DND-41 (cell line): ENCODE measurements around the gene P3H4.
"Not testable (repeated sequence)": the region's sequence is repeated elsewhere in the genome, so short reads cannot be mapped to it uniquely, and the experiment has no call there.

Source experiments
- ATAC-seq: fragments of 200-7000 bp; cut with Tn5 transposase; 3 replicates; pipeline ENCODE4 v1.9.1; 2021; ENCODE audit warnings: low read depth; ENCODE audit not compliant: insufficient read depth
- DNase-seq: peaks from one replicate; pipeline ENCODE4 v3.0.0-alpha.2; 2020
- H2AFZ ChIP-seq: 2 replicates; pipeline ENCODE4 v1.6.0; 2012; ENCODE audit warnings: low read depth, low read length
- H3K27ac ChIP-seq: 2 replicates; pipeline ENCODE4 v1.5.1; 2012; ENCODE audit warnings: low read length, inconsistent platforms
- H3K27me3 ChIP-seq: fragments of 200-600 bp; sonication (generic); 2 replicates; pipeline ENCODE4 v1.6.0; 2012; ENCODE audit warnings: low read length, mild to moderate bottlenecking, inconsistent platforms; ENCODE audit not compliant: insufficient read depth, poor library complexity
- H3K36me3 ChIP-seq: 2 replicates; pipeline ENCODE4 v1.5.1; 2012; ENCODE audit warnings: low read length, inconsistent platforms; ENCODE audit not compliant: insufficient read depth
- H3K4me1 ChIP-seq: 2 replicates; pipeline ENCODE4 v1.5.1; 2012; ENCODE audit warnings: mild to moderate bottlenecking, low read length; ENCODE audit not compliant: insufficient read depth
- H3K4me2 ChIP-seq: 2 replicates; pipeline ENCODE4 v1.6.0; 2012; ENCODE audit warnings: mild to moderate bottlenecking, moderate library complexity, low read length, inconsistent platforms; ENCODE audit not compliant: insufficient read depth
- H3K4me3 ChIP-seq, 2 experiments: fragments of 200-600 bp in 1 of 2; shearing (Covaris generic) in 1 of 2; 2 replicates each; pipeline ENCODE4 v1.5.1; 2012 to 2016; ENCODE audit warnings: inconsistent platforms in 2 of 2, low read length in 2 of 2, mild to moderate bottlenecking in 2 of 2, low read depth in 1 of 2, moderate library complexity in 1 of 2
- H3K79me2 ChIP-seq: 2 replicates; pipeline ENCODE4 v1.6.0; 2012; ENCODE audit warnings: low read length, inconsistent platforms; ENCODE audit not compliant: insufficient read depth
- H3K9ac ChIP-seq: 2 replicates; pipeline ENCODE4 v1.6.0; 2012; ENCODE audit warnings: low read depth, mild to moderate bottlenecking, inconsistent platforms, low read length, moderate library complexity
- H3K9me3 ChIP-seq: 2 replicates; pipeline ENCODE4 v1.5.1; 2012; ENCODE audit warnings: low read length, moderate library complexity, mild to moderate bottlenecking, inconsistent platforms; ENCODE audit not compliant: insufficient read depth, severe bottlenecking
- H4K20me1 ChIP-seq: 2 replicates; pipeline ENCODE4 v1.6.0; 2012; ENCODE audit warnings: low read length; ENCODE audit not compliant: insufficient read depth
- EZH2 ChIP-seq: IDR thresholded peaks from 3 replicates; pipeline ENCODE4 v1.6.1; 2012; ENCODE audit warnings: borderline replicate concordance, low read depth, mild to moderate bottlenecking, moderate library complexity, low read length, inconsistent platforms; ENCODE audit not compliant: severe bottlenecking
- TF ChIP-seq, protein P1 (sequence below): IDR thresholded peaks from 2 replicates; pipeline ENCODE4 v1.5.1; 2012; ENCODE audit warnings: borderline replicate concordance, low read length, moderate library complexity, mild to moderate bottlenecking; ENCODE audit not compliant: poor library complexity, severe bottlenecking; ENCODE audit errors: extremely low read depth

Gene P3H4

GRCh38 chr17:41849251-41849990 lies 37.7 kb upstream of the P3H4 start:
- Histone ChIP-seq H3K79me2 (peaks cover 55% of the 10 kb centered on the region), H4K20me1 (peaks cover 30% of the 10 kb centered on the region; the same call in 1 of the 2 replicates), H2AFZ (no peak overlapping the region), H3K27ac (no peak overlapping the region), H3K4me2 (no peak overlapping the region), H3K36me3 (peaks cover 38% of the 10 kb centered on the region), H3K27me3 (no peaks in the 10 kb centered on the region), H3K9ac (no peak overlapping the region), H3K9me3 (no peaks in the 10 kb centered on the region), H3K4me1 (no peaks in the 10 kb centered on the region), H3K4me3 (no peak overlapping the region)
- ATAC-seq (no peak), DNase-seq (no peak)
- TF ChIP-seq, protein P1, sequence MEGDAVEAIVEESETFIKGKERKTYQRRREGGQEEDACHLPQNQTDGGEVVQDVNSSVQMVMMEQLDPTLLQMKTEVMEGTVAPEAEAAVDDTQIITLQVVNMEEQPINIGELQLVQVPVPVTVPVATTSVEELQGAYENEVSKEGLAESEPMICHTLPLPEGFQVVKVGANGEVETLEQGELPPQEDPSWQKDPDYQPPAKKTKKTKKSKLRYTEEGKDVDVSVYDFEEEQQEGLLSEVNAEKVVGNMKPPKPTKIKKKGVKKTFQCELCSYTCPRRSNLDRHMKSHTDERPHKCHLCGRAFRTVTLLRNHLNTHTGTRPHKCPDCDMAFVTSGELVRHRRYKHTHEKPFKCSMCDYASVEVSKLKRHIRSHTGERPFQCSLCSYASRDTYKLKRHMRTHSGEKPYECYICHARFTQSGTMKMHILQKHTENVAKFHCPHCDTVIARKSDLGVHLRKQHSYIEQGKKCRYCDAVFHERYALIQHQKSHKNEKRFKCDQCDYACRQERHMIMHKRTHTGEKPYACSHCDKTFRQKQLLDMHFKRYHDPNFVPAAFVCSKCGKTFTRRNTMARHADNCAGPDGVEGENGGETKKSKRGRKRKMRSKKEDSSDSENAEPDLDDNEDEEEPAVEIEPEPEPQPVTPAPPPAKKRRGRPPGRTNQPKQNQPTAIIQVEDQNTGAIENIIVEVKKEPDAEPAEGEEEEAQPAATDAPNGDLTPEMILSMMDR = no peak
- no peak for TF ChIP-seq EZH2

DNA sequence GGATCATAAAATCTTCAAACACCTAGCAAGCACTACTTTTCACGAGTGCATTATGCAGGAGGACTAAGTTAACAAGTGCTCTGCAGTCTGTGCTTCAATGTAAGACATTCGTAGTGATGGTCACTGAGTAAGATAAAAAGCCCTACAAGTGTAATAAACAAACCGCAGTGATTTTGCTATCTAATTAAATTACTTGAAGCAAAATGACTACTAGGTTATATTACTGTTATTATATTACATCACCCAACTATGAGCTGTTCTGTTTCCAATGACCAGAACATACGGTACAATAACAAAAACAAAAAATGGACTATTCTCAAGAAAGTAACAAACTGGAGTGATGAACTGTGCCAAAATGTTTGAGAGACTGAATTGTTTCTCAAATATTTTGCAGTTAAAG lies 37.0 kb upstream of the P3H4 start:
- H3K9me3 ChIP-seq = no peaks in the 10 kb centered on the region
- H3K36me3 ChIP-seq = peaks cover 32% of the 10 kb centered on the region
- DNase-seq (no peak), ATAC-seq (no peak)
- no peaks in the 10 kb centered on the region for H3K27me3 ChIP-seq
- peaks cover 24% of the 10 kb centered on the region; the same call in 1 of the 2 replicates for H4K20me1 ChIP-seq
- no peak overlapping the region for H2AFZ ChIP-seq
- H3K79me2 ChIP-seq = peaks cover 49% of the 10 kb centered on the region
- no peak overlapping the region for H3K4me2 ChIP-seq
- no peak overlapping the region for H3K9ac ChIP-seq
- no peak overlapping the region for H3K27ac ChIP-seq
- H3K4me1 ChIP-seq = no peaks in the 10 kb centered on the region
- H3K4me3 ChIP-seq = no peak overlapping the region
- no peak for TF ChIP-seq EZH2
- TF ChIP-seq, protein P1 = no peak

DNA sequence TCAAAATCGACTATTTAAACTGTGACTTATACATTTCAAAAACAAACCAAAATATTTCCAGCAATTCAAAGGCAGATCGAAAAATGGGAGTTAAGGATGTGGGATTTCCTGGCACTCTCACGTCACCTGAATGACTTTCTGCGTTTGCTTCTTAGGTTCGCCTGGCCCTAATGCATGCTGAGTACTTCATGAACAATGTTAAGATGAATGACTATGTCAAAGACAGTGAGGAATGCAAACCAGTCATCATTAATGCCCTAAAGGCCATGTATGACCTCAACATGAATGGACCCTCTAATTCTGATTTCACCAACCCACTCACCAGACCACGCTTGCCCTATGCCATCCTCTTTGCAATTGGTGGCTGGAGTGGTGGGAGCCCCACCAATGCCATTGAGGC lies 33.2 kb upstream of the P3H4 start:
- H3K9me3 ChIP-seq = no peaks in the 10 kb centered on the region
- DNase-seq (no peak), ATAC-seq (no peak)
- H3K4me3 ChIP-seq = no peak overlapping the region
- H3K4me1 ChIP-seq = no peaks in the 10 kb centered on the region
- TF ChIP-seq, protein P1 = no peak
- no peak for TF ChIP-seq EZH2
- peaks cover 12% of the 10 kb centered on the region; the same call in 1 of the 2 replicates for H4K20me1 ChIP-seq
- H3K9ac ChIP-seq = no peak overlapping the region
- H3K79me2 ChIP-seq = peaks cover 13% of the 10 kb centered on the region
- H3K27me3 ChIP-seq = no peaks in the 10 kb centered on the region
- H3K4me2 ChIP-seq = no peak overlapping the region
- H3K27ac ChIP-seq = no peak overlapping the region
- H3K36me3 ChIP-seq = peaks cover 9% of the 10 kb centered on the region; the same call in 1 of the 2 replicates
- H2AFZ ChIP-seq = no peak overlapping the region

DNA sequence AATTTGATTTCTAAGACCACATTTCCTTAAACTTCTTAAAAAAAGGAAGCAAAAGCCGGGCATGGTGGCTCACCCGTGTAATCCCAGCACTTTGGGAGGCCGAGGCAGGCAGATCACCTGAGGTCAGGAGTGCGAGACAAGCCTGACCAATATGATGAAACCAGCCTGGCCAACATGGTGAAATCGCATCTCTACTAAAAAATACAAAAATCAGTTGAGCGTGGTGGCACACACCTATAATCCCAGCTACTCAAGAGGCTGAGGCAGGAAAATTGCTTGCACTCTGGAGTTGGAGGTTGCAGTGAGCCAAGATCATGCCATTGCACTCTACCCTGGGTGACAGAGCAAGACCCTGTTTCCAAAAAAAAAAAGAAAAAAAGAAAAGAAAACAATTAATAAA lies 29.0 kb upstream of the P3H4 start:
- H3K79me2 ChIP-seq, H3K4me2 ChIP-seq, ATAC-seq, H3K27me3 ChIP-seq, H2AFZ ChIP-seq, H3K27ac ChIP-seq, DNase-seq, H3K9ac ChIP-seq, H3K4me3 ChIP-seq, H4K20me1 ChIP-seq, H3K36me3 ChIP-seq, H3K4me1 ChIP-seq, H3K9me3 ChIP-seq: not testable (repeated sequence)

GRCh38 chr17:41839448-41839847 lies 27.7 kb upstream of the P3H4 start:
- H3K36me3 ChIP-seq, H3K4me2 ChIP-seq, H3K9me3 ChIP-seq, H2AFZ ChIP-seq, H3K27me3 ChIP-seq, H3K9ac ChIP-seq, ATAC-seq, H3K27ac ChIP-seq, DNase-seq, H3K79me2 ChIP-seq, H4K20me1 ChIP-seq, H3K4me3 ChIP-seq: not testable (repeated sequence)
- H3K4me1 ChIP-seq = peaks cover 18% of the 10 kb centered on the region
